Liver (tissue), 9 donors: ENCODE measurements around the gene RXYLT1. TPM values are rescaled to one million over a fixed set of nuclear protein-coding genes. Genes with fewer than 3 reads are reported as not detected.
"Not testable (repeated sequence)": the region's sequence is repeated elsewhere in the genome, so short reads cannot be mapped to it uniquely, and the experiment has no call there.

Experiments used
- DNase-seq: peaks from one replicate; pipeline ENCODE4 v3.0.0-alpha.2; 2017; ENCODE audit warnings: low spot score
- H3K27ac ChIP-seq, 2 donors: one replicate each; pipeline ENCODE4 v1.7.0; 2013; ENCODE audit warnings: inconsistent platforms in 2 of 2, low read length in 2 of 2, control low read depth in 1 of 2, low read depth in 1 of 2, mild to moderate bottlenecking in 1 of 2
- H3K27me3 ChIP-seq, 4 donors: one replicate each; pipeline versions ENCODE4 v1.6.1 to v1.7.0; 2013; ENCODE audit warnings: low read length in 3 of 4, inconsistent platforms in 1 of 4, mild to moderate bottlenecking in 1 of 4, moderate library complexity in 1 of 4; ENCODE audit not compliant: control insufficient read depth in 4 of 4, insufficient read depth in 4 of 4
- H3K36me3 ChIP-seq, 4 donors: one replicate each; pipeline versions ENCODE4 v1.6.1 to v1.7.0; 2013; ENCODE audit warnings: low read length in 3 of 4, mild to moderate bottlenecking in 3 of 4, low read depth in 1 of 4, moderate library complexity in 1 of 4; ENCODE audit not compliant: control insufficient read depth in 4 of 4, insufficient read depth in 3 of 4
- H3K4me1 ChIP-seq, 4 donors: one replicate each; pipeline versions ENCODE4 v1.6.1 to v1.7.0; 2013; ENCODE audit warnings: low read length in 3 of 4, mild to moderate bottlenecking in 3 of 4, moderate library complexity in 1 of 4; ENCODE audit not compliant: control insufficient read depth in 4 of 4, insufficient read depth in 4 of 4
- H3K4me3 ChIP-seq, 3 donors: one replicate each; pipeline versions ENCODE4 v1.6.1 to v1.7.0; 2013; ENCODE audit warnings: low read length in 3 of 3, control low read depth in 1 of 3, low read depth in 1 of 3, mild to moderate bottlenecking in 1 of 3
- H3K9ac ChIP-seq, 2 donors: one replicate each; pipeline ENCODE4 v1.7.0; 2013; ENCODE audit warnings: low read length in 2 of 2, mild to moderate bottlenecking in 2 of 2, moderate library complexity in 2 of 2, control low read depth in 1 of 2, low read depth in 1 of 2
- H3K9me3 ChIP-seq, 4 donors: one replicate each; pipeline versions ENCODE4 v1.6.1 to v1.7.0; 2013; ENCODE audit warnings: low read length in 3 of 4; ENCODE audit not compliant: control insufficient read depth in 4 of 4
- ATF3 ChIP-seq: IDR thresholded peaks from 2 replicates; pipeline ENCODE4 v1.6.1; 2016; ENCODE audit warnings: antibody characterized with exemption
- CTCF ChIP-seq: fragments of 150-350 bp; IDR thresholded peaks from 2 replicates; pipeline ENCODE4 v1.5.1; 2017; ENCODE audit warnings: improper control_type of control experiment, low read depth, low read length; ENCODE audit not compliant: missing input control
- EGR1 ChIP-seq, 2 donors: IDR thresholded peaks; 2 replicates each; pipeline ENCODE4 v1.6.1; 2016 to 2018; ENCODE audit warnings: antibody characterized with exemption in 2 of 2, low read depth in 2 of 2
- FOXA1 ChIP-seq: IDR thresholded peaks from 2 replicates; pipeline ENCODE4 v1.6.1; 2016; ENCODE audit warnings: antibody characterized with exemption
- FOXA2 ChIP-seq: IDR thresholded peaks from 2 replicates; pipeline ENCODE4 v1.6.1; 2016; ENCODE audit warnings: antibody characterized with exemption
- GABPA ChIP-seq, 2 donors: IDR thresholded peaks in 1 of 2; conservative IDR thresholded peaks in 1 of 2; 2 replicates each; pipeline ENCODE4 v1.6.1; 2016; ENCODE audit warnings: antibody characterized with exemption in 2 of 2, mild to moderate bottlenecking in 1 of 2, moderate library complexity in 1 of 2
- HNF4A ChIP-seq, 2 donors: conservative IDR thresholded peaks; 2 replicates each; pipeline ENCODE4 v1.6.1; 2016; ENCODE audit warnings: antibody characterized with exemption in 2 of 2, mild to moderate bottlenecking in 2 of 2
- HNF4G ChIP-seq: IDR thresholded peaks from 2 replicates; pipeline ENCODE4 v1.6.1; 2016; ENCODE audit warnings: antibody characterized with exemption
- JUND ChIP-seq, 2 donors: IDR thresholded peaks; 2 replicates each; pipeline ENCODE4 v1.6.1; 2016; ENCODE audit warnings: antibody characterized with exemption in 2 of 2
- NR2F2 ChIP-seq: IDR thresholded peaks from 2 replicates; pipeline ENCODE4 v1.6.1; 2016; ENCODE audit warnings: antibody characterized with exemption
- RAD21 ChIP-seq, 2 donors: IDR thresholded peaks; 2 replicates each; pipeline ENCODE4 v1.6.1; 2016; ENCODE audit warnings: antibody characterized with exemption in 2 of 2, mild to moderate bottlenecking in 2 of 2
- RXRA ChIP-seq, 2 donors: IDR thresholded peaks; 2 replicates each; pipeline ENCODE4 v1.6.1; 2017 to 2018; ENCODE audit warnings: antibody characterized with exemption in 2 of 2, mild to moderate bottlenecking in 1 of 2
- SP1 ChIP-seq: IDR thresholded peaks from 2 replicates; pipeline ENCODE4 v1.6.1; 2018; ENCODE audit warnings: antibody characterized with exemption, mild to moderate bottlenecking
- TAF1 ChIP-seq: conservative IDR thresholded peaks from 2 replicates; pipeline ENCODE4 v1.6.1; 2016; ENCODE audit warnings: antibody characterized with exemption, mild to moderate bottlenecking
- YY1 ChIP-seq: IDR thresholded peaks from 2 replicates; pipeline ENCODE4 v1.6.1; 2016; ENCODE audit warnings: antibody characterized with exemption, mild to moderate bottlenecking
- ZBTB33 ChIP-seq: IDR thresholded peaks from 2 replicates; pipeline ENCODE4 v1.6.1; 2016; ENCODE audit warnings: antibody characterized with exemption
- WGBS: extraction: QIAGEN DNeasy Blood & Tissue Kit; methylation state at CpG from one replicate; pipeline ENCODE4 v1.1.7; 2013; 5-methylcytosine and 5-hydroxymethylcytosine counted together
- polyA plus RNA-seq, 2 donors: library from polyadenylated mRNA; stranded (reverse) in 1 of 2; unstranded in 1 of 2; fragments of 200-250 nt in 1 of 2; fragments of >200 nt in 1 of 2; fragmentation: Nextera tagmentation in 1 of 2; extraction: Ambion mirVana in 1 of 2; gene quantifications; one replicate each; pipeline versions ENCODE4 v1.2.1 to v1.2.3, GENCODE V29; 2013 to 2015
- total RNA-seq, 2 donors: library from RNA; depleted of rRNA; stranded (reverse); fragments of >200 nt; gene quantifications; one replicate each; pipeline ENCODE4 v1.2.3, GENCODE V29; 2014
- TF ChIP-seq, protein P1 (sequence below): IDR thresholded peaks from 2 replicates; pipeline ENCODE4 v1.6.1; 2016; ENCODE audit warnings: antibody characterized with exemption
- TF ChIP-seq, protein P2 (sequence below): IDR thresholded peaks from 2 replicates; pipeline ENCODE4 v1.6.1; 2016; ENCODE audit warnings: antibody characterized with exemption, mild to moderate bottlenecking
- donor health status: healthy.
- donor health status: healthy.
- donor health status: healthy.
- donor health status: healthy.
- donor health status: healthy.

Gene RXYLT1
- total and polyA plus RNA-seq, 4 donors, result 6.0 to 12.2 (median 10.4) TPM

DNA sequence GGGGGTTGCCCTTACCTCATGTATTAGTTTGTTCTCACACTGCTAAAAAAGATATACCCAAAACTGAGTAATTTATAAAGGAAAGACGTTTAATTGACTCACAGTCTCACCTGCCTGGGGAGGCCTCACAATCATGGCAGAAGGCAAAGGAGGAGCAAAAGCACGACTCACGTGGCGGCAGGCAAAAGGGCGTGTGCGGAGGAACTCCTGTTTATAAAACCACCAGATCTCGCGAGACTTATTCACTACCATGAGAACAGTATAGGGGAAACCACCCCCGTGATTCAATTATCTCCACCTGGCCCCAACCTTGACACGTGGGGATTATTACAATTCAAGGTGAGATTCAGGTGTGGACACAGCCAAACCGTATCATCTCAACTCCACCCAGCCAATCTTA is 33.2 kb upstream of the RXYLT1 start:
- not testable (repeated sequence) for H3K27ac ChIP-seq, H3K27me3 ChIP-seq, DNase-seq, H3K4me1 ChIP-seq, H3K9ac ChIP-seq, H3K36me3 ChIP-seq, H3K4me3 ChIP-seq, H3K9me3 ChIP-seq
- WGBS, result 62% methylated on average over 11 of the region's 11 CpGs

DNA sequence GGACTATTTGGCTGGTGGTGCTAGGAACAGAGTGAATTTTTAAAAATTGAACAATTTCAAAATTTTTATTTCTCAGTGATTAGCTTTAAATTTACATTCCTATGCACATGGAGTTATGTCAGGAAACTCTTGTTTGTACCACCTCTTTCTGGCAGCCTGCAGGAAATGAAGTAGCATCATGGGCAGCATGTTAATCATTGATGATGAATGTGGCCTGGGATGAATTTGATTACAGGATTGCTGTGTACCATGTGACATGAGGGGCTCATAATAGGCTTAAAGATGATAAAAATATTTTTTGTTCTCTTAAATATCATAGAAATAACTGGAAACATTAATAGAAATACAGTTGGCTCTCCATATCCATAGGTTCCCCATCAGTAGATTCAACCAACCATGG is 32.6 kb upstream of the RXYLT1 start:
- not testable (repeated sequence) for H3K27me3 ChIP-seq, H3K36me3 ChIP-seq

GRCh38 chr12:63747553-63747952 is 32.2 kb upstream of the RXYLT1 start:
- no peak for TF ChIP-seq HNF4G
- Histone ChIP-seq H3K4me1 (no peaks in the 10 kb centered on the region), H3K27me3 (peaks cover 0 to 4% (median 0%) of the 10 kb centered on the region in 4 donors), H3K36me3 (no peaks in the 10 kb centered on the region), H3K27ac (no peak overlapping the region), H3K4me3 (no peak overlapping the region), H3K9me3 (no peaks in the 10 kb centered on the region), H3K9ac (no peak overlapping the region)
- no peak for DNase-seq
- 82% methylated on average over 5 of the region's 5 CpGs for WGBS

More for the DNA sequence above, 32.6 kb upstream of the RXYLT1 start:
- H3K9ac ChIP-seq, H3K27ac ChIP-seq, H3K4me3 ChIP-seq, H3K4me1 ChIP-seq, DNase-seq, H3K9me3 ChIP-seq: not testable (repeated sequence)

DNA sequence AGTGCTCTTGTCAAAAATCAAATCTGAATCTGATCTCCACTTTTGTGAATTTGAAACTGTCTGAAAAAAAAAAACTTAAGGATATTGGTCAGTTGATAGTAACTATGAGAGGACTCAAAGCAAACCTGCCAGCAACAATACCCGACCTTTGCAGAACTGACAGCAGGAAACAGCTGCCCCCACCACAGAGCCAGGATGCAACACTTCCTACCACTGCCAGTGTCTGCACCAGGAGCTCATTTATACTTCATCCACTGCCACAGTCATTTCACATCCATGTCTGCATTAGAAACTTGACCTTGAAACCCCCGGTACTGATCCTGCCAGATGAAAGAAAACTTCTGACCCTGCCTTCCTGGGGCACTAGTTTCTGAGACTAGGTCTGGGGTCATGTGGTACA is 27.4 kb upstream of the RXYLT1 start:
- no peaks in the 10 kb centered on the region for H3K9me3 ChIP-seq
- TF ChIP-seq RXRA (IDR thresholded peaks at IDR 0.05) (no peak), HNF4A (conservative IDR thresholded peaks at IDR 0.05) (no peak), FOXA1 (no peak), NR2F2 (no peak), EGR1 (IDR thresholded peaks at IDR 0.05; ENCODE audit: low read depth in 2 of 2) (no peak), FOXA2 (no peak), TAF1 (no peak), HNF4G (no peak), JUND (IDR thresholded peaks at IDR 0.05) (no peak), ZBTB33 (no peak), YY1 (no peak), CTCF (no peak), RAD21 (IDR thresholded peaks at IDR 0.05) (no peak), ATF3 (no peak), GABPA (IDR thresholded peaks at IDR 0.05 in 1 of 2, conservative IDR thresholded peaks at IDR 0.05 in 1 of 2) (no peak), SP1 (no peak)
- TF ChIP-seq, protein P1, sequence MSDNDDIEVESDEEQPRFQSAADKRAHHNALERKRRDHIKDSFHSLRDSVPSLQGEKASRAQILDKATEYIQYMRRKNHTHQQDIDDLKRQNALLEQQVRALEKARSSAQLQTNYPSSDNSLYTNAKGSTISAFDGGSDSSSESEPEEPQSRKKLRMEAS, result no peak
- TF ChIP-seq, protein P2, sequence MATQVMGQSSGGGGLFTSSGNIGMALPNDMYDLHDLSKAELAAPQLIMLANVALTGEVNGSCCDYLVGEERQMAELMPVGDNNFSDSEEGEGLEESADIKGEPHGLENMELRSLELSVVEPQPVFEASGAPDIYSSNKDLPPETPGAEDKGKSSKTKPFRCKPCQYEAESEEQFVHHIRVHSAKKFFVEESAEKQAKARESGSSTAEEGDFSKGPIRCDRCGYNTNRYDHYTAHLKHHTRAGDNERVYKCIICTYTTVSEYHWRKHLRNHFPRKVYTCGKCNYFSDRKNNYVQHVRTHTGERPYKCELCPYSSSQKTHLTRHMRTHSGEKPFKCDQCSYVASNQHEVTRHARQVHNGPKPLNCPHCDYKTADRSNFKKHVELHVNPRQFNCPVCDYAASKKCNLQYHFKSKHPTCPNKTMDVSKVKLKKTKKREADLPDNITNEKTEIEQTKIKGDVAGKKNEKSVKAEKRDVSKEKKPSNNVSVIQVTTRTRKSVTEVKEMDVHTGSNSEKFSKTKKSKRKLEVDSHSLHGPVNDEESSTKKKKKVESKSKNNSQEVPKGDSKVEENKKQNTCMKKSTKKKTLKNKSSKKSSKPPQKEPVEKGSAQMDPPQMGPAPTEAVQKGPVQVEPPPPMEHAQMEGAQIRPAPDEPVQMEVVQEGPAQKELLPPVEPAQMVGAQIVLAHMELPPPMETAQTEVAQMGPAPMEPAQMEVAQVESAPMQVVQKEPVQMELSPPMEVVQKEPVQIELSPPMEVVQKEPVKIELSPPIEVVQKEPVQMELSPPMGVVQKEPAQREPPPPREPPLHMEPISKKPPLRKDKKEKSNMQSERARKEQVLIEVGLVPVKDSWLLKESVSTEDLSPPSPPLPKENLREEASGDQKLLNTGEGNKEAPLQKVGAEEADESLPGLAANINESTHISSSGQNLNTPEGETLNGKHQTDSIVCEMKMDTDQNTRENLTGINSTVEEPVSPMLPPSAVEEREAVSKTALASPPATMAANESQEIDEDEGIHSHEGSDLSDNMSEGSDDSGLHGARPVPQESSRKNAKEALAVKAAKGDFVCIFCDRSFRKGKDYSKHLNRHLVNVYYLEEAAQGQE, result no peak
- DNase-seq, result no peak
- H3K4me3 ChIP-seq, result no peak overlapping the region
- no peaks in the 10 kb centered on the region for H3K4me1 ChIP-seq
- no peak overlapping the region for H3K27ac ChIP-seq
- H3K27me3 ChIP-seq, result peaks cover 0 to 4% (median 0%) of the 10 kb centered on the region in 4 donors
- 15% methylated on average over 2 of the region's 2 CpGs for WGBS
- no peaks in the 10 kb centered on the region for H3K36me3 ChIP-seq
- no peak overlapping the region for H3K9ac ChIP-seq
